Measurements from ENCODE around the gene ADAMTS7.
A peak's percentile ranks its signal among the peaks of the same experiment; 100 is the strongest.
"Not testable (repeated sequence)": the region's sequence is repeated elsewhere in the genome, so short reads cannot be mapped to it uniquely, and the experiment has no call there.

The ADAMTS7 gene

DNA sequence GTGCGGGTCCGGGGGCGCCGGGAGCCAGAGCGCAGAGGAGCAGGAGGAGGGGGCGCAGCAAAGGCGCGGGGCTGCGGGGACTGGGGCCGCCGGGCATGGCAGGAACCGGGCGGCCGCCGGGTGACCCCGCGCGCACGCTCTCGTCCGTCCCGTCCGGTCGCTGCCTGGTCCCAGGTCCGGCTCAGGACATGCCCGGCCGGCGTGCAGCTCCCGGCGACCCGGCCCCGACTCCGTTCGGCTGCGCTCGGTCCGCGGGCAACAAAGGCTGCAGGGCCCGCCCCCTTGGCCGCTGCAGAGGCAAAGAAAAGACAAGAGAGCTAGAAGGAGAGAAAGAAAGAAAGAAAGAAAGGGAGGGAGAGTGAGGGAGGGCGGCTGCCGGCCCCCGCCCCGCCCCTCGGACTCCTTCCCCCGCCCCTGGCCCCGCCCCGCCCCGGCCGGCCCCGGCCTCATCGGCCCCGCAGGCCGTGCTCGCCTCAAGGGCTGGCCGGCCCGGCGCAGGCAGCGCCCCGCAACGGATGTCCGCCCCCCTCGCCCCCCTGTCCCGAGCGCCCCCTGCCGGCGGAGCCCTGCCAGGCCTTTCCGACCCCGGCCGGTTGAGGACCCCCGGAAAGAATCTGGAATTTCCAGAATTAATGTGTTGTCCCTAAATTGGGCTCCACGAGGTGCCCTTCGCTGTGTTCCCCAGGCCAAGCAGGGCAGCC lies at the start of gene ADAMTS7:
Gene ADAMTS7 (minus strand): TSS at position 341 of the 701 bp plus-strand sequence. CDS start 244 bp downstream, at position 97.
- DNase-seq (ENCODE audit: low spot score) = peak; percentile 99

DNA sequence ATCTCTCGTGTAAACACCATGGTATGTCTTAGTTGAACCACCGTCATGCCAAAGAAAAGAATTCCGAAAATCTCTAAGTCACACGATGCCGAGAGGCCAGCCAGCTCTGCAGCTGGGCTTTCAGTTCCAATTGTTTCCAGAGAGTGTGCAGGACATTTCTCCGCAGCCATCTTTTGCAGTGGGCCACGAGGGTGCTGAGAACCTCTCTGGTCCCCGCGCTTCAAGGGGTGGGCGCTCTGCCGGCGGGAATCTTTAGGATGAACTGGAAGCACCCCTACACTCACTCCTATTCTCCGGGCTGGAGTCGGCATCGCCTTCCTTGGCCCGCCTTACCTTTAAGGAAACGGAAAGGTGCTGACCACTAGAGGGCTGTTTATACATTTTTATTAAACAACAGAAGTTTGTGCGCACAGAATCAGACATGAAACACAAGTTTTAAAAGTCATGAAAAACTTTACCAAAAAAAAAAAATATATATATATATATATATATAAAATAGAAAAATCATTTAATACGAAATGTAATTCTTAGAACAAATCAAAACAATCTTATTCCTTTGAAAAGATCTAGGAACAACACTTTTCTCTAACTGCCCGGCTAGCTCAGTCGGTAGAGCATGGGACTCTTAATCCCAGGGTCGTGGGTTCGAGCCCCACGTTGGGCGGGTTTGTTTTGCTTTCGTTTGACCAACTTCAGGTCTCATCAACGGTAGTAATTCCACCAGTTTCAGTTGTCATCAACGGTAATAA lies 48.9 kb upstream of the ADAMTS7 start:
- peak; percentile 75 for DNase-seq (ENCODE audit: low spot score)

GRCh38 chr15:78855746-78856145 lies 44.5 kb upstream of the ADAMTS7 start:
- no peak for DNase-seq (ENCODE audit: low spot score)

- no peak for DNase-seq (ENCODE audit: low spot score)
Observed at GRCh38 chr15:78854833-78855372, 43.6 kb upstream of the ADAMTS7 start.

DNA sequence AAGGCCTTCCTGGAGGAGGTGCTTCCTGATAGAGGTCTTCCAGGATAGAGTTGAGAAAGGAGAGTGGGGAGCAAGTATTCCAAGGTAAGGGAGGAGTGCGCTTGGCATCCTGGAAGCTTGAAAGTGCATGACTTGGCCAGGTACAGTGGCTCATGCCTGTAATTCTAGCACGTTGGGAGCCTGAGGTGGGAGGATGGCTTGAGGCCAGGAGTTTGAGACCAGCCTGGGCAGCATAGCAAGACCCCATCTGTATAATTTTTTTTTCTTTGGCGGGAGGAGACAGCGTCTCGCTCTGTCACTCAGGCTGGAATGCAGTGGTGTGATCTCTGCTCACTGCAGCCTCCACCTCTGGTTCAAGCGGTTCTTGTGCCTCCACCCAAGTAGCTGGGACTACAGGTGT lies 42.2 kb upstream of the ADAMTS7 start:
- DNase-seq (ENCODE audit: low spot score) = no peak

DNA sequence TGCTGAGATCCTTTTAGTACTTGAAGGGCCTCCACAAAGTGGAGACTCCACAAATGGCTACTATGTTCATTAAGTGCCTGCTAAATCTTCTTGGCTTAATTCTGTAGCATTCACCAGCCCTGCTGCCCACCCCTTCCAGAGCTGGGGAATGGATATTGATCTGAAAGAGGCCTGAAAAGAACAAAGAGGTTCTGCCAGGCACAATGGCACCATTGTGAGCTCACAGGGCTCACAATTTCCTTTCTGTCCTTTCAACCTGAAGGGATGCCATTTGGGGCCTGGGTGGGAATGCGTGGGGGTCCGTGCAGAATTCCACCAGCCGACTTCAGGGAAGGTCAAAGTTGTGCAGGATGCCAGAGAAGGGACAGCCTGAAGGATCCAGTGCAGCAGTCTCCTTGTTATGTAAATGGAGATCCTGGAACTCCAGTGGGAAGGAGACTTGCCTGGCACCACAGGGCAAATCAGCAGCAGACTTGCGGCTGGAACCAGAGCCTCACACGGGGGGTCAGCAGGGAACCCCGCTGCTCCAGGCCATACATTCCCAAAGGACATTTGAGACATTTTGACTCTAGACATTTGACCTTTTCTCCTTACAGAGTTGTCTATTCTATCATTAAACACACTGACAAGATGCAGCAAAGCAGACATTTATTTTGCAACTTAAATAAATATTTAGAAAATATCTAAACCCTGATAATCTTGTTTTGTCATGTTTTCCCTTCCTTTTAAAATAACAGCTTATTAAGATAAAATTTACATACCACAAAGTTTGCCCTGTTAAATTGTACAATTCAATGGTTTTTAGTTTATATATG lies 39.9 kb upstream of the ADAMTS7 start:
- no peak for DNase-seq (ENCODE audit: low spot score)

GRCh38 chr15:78850352-78850751 lies 39.1 kb upstream of the ADAMTS7 start:
- no peak for DNase-seq (ENCODE audit: low spot score)

DNA sequence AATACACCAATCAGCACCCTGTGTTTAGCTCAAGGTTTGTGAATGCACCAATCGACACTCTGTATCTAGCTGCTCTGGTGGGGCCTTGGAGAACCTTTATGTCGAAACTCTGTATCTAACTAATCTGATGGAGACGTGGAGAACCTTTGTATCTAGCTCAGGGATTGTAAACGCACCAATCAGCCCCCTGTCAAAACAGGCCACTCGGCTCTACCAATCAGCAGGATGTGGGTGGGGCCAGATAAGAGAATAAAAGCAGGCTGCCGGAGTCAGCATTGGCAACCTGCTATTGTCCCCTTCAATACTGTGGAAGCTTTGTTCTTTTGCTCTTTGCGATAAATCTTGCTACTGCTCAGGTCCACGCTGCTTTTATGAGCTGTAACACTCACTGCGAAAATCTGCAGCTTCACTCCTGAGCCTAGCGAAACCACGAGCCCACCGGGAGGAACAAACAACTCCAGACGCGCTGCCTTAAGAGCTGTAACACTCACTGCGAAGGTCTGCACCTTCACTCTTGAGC lies 36.2 kb upstream of the ADAMTS7 start:
- DNase-seq (ENCODE audit: low spot score) = not testable (repeated sequence)

DNA sequence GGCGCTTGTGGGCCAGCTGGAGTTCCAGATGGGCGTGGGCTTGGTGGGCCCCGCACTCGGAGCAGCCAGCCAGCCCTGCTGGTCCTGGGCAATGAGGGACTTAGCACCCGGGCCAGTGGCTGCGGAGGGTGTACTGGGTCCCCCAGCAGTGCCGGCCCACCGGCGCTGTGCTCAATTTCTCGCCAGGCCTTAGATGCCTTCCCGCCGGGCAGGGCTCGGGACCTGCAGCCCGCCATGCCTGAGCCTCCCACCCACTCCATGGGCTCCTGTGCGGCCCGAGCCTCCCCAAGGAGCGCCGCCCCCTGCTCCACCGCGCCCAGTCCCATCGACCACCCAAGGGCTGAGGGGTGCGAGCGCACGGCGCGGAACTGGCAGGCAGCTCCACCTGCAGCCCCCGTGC lies 35.6 kb upstream of the ADAMTS7 start:
- not testable (repeated sequence) for DNase-seq (ENCODE audit: low spot score)

DNA sequence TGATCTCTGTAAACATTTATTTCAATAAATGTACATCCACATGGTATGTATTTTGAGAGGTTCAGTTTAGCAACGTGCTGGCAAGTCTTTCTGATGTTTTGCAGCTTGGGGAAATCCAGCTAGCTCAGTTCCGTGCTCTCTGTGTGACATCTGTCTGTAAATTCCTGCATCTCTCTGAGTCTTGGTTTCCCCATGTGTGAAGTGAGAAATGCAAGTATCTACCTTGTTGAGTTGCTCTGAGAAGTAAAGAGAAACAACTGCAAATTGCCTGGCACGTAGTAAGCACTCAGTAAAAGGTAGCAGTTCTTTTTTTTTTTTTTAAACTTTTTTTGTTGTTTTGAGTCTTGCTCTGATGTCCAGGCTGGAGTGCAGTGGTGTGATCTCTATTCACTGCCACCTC lies 31.3 kb upstream of the ADAMTS7 start:
- no peak for DNase-seq (ENCODE audit: low spot score)

DNA sequence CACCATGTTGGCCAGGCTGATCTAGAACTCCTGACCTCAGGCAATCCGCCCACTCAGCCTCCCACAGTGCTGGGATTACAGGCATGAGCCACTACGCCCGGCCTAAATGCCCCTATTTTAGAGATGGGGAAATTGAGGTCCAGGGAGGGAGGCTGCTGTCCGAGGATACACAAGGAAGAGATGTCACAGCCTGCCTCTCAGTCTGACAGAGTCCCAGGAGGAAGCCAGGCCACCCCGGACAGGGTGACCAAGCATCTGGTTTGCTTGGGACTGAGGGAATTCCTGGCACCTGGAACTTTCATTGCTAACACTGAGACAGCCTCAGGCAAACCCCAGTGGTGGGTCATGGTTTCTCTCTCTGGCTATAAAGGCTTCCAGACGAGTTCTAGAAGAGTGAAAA lies 30.6 kb upstream of the ADAMTS7 start:
- DNase-seq (ENCODE audit: low spot score) = no peak

- DNase-seq (ENCODE audit: low spot score) = no peak
Observed at GRCh38 chr15:78841376-78841706, 30.1 kb upstream of the ADAMTS7 start.

DNA sequence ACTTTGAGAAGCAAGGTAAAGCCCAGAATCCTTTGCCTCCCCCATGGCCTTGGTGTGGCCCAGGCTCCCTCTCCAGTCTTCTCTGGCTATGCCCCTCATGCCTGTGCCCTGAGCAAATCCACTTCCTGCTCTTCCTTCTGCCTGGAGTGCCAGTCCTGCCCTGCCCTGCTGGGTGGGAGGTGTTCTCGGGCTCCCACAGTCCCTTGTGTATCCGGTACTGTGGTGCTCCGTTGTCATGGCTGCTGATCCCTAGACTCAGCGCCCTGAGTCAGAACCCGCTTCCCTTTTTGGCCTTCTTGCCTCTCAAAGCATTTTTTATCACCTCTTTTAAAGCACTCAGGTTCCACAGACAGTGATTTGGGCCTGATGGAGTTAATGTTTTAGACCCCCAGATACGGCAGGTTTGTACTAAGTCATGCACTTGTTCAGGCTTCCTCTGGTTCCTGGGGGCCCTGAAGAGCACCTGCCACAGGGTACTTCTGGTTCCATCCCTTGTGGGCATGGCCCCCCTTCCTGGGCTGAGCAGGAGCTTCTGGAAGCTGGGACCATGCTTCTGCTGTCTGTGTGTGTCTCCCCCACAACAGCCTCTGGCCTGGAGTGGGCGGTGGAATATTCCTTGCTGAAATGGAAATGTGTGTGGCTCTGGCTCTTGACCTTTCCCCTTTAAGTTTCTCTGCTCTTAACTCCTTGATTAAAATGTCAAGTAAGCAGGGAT lies 29.6 kb upstream of the ADAMTS7 start:
- DNase-seq (ENCODE audit: low spot score) = no peak

DNA sequence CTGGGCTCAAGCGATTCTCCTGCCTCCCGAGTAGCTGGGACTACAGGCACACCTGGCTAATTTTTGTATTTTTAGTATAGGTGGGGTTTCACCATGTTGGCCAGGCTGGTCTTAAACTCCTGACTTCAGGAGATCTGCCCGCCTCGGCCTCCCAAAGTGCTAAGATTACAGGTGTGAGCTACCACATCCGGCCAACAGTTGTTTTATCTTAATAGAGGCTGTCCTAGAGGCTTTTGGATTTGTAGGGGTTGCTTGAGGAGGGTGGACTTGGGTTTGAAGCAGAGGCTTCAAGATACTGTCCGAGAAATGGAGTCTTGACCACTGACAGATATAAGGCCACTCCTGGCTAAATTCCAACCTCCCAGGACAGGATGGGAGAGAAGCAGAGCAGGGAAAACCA lies 27.9 kb upstream of the ADAMTS7 start:
- not testable (repeated sequence) for DNase-seq (ENCODE audit: low spot score)

DNA sequence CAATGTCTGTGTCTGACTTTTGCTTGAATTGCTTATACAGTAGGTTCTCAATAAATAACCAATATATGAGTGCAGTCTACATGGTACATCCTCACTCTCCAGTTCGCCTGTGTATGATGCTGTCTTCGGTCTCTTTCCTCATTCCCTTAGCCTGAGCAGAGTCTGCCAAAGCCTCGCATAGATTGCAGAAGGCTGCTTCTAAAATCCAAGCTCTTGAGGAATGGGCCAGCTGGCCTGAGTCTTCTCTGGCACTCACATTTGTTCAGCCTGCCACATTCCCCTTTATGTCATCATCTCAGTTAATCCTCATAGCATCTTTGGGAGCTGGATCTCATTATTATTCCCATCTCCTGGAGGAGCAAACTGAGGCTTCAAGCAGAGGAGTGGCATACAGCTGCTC lies 27.2 kb upstream of the ADAMTS7 start:
- DNase-seq (ENCODE audit: low spot score) = peak; percentile 48

DNA sequence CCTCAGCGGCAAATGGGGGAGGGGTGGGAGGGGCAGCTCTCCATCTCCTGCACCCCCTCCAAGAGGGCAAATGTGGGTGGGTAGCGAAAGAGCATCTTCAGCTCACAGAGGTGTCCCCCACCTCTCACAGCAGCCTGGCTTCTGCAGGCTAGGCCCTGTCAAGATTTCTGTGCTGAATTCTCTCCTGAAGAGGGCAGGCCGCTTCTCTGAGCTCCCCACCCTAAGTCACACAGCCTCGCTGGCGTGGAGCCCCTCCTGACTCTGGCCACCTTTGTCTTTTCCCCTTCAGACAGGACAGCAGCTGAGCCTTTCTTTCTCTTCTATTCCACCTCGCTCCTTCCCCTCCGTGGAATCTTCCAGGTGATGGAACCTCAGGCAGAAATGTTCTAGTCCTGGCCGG lies 26.3 kb upstream of the ADAMTS7 start:
- no peak for DNase-seq (ENCODE audit: low spot score)

- no peak for DNase-seq (ENCODE audit: low spot score)
Observed at GRCh38 chr15:78837131-78837530, 25.9 kb upstream of the ADAMTS7 start.

GRCh38 chr15:78836333-78836732 lies 25.1 kb upstream of the ADAMTS7 start:
- no peak for DNase-seq (ENCODE audit: low spot score)

- no peak for DNase-seq (ENCODE audit: low spot score)
Observed at GRCh38 chr15:78831229-78832207, 20.3 kb upstream of the ADAMTS7 start.

DNA sequence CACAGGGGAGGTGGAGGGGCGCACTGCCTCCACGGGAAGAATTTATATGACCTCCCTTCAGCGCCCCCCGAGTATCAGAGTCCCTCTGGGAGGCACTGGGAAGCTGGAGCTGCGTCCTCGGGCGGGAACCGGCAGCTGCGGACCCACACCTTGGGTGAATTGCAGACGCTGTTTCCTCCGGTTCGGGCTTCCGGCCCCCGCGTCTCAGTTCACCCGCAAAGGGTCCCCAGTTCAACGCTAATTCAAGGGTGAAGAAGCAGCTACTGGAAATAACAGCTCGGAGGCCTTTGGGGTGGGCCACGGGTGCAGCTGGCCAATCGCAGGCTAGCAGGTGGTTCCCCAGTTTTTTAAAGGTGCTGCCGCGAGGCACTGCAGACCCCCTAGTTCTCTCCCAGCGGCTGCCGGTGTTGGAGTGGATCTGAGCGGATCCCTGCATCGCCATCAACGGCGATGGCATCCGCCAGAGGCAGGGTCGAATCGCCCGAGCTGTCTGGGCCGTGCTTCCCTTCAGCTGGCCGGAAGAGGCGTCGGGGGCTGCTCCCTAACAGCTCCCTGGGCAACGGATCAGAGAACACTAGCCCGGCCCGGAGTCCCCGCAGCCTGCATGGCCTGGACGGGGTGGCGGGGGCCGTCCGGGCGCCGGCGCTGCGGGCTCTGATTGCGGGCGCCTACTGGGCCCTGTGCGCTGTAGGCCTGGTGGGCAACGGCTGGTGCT lies 19.4 kb upstream of the ADAMTS7 start:
- no peak for DNase-seq (ENCODE audit: low spot score)

Measured in AG08396 (cell line).